HG03520 (cell line): Measurements from ENCODE around the gene SLC24A3.

Experiments used
- ATAC-seq: cut with Tn5 transposase; IDR thresholded peaks from one replicate; pipeline ENCODE4 v1.9.1; 2021; ENCODE audit warnings: mild to moderate bottlenecking, moderate library complexity; ENCODE audit not compliant: unreplicated experiment

SLC24A3 gene

GRCh38 chr20:19692685-19693119, 480.3 kb downstream of the SLC24A3 start:
- no peak for ATAC-seq

GRCh38 chr20:19693508-19693907, 481.1 kb downstream of the SLC24A3 start:
- ATAC-seq: no peak

GRCh38 chr20:19695081-19695480, 482.6 kb downstream of the SLC24A3 start:
- ATAC-seq: no peak

- ATAC-seq: no peak
Observed at GRCh38 chr20:19696620-19697019, 484.2 kb downstream of the SLC24A3 start.

- no peak for ATAC-seq
Observed at GRCh38 chr20:19697415-19697814, 485.0 kb downstream of the SLC24A3 start.

GRCh38 chr20:19699180-19699971, 486.9 kb downstream of the SLC24A3 start:
- no peak for ATAC-seq

GRCh38 chr20:19701429-19701828, 489.0 kb downstream of the SLC24A3 start:
- no peak for ATAC-seq

GRCh38 chr20:19706463-19706862, 494.0 kb downstream of the SLC24A3 start:
- peak; percentile 83 for ATAC-seq

GRCh38 chr20:19709635-19710335, 497.3 kb downstream of the SLC24A3 start:
- ATAC-seq: no peak

- no peak for ATAC-seq
Observed at GRCh38 chr20:19710336-19711120, 498.1 kb downstream of the SLC24A3 start.

- no peak for ATAC-seq
Observed at GRCh38 chr20:19711126-19711525, 498.7 kb downstream of the SLC24A3 start.

- ATAC-seq: no peak
Observed at GRCh38 chr20:19712721-19713260, 500.3 kb downstream of the SLC24A3 start.

GRCh38 chr20:19713822-19714578, 501.6 kb downstream of the SLC24A3 start:
- no peak for ATAC-seq

GRCh38 chr20:19714579-19714840, 502.1 kb downstream of the SLC24A3 start:
- ATAC-seq: no peak

- no peak for ATAC-seq
Observed at GRCh38 chr20:19715986-19716385, 503.5 kb downstream of the SLC24A3 start.

- no peak for ATAC-seq
Observed at GRCh38 chr20:19718880-19719279, 506.4 kb downstream of the SLC24A3 start.

GRCh38 chr20:19720991-19721390, 508.5 kb downstream of the SLC24A3 start:
- no peak for ATAC-seq

- no peak for ATAC-seq
Observed at GRCh38 chr20:19723051-19723450, 510.6 kb downstream of the SLC24A3 start.

GRCh38 chr20:19723813-19724430, 511.5 kb downstream of the SLC24A3 start:
- ATAC-seq: no peak

- no peak for ATAC-seq
Observed at GRCh38 chr20:19725373-19725772, 512.9 kb downstream of the SLC24A3 start.
